Umbilical cord (tissue), 2 donors: ENCODE data around the gene CYP2D6. TPM values are rescaled to one million over a fixed set of nuclear protein-coding genes. Genes with fewer than 3 reads are reported as not detected.
"Not testable (repeated sequence)": the region's sequence is repeated elsewhere in the genome, so short reads cannot be mapped to it uniquely, and the experiment has no call there.

ENCODE experiments used
- DNase-seq: peaks from one replicate; pipeline ENCODE4 v3.0.0-alpha.2; 2015; ENCODE audit warnings: low spot score
- total RNA-seq: library from RNA; depleted of rRNA; stranded (reverse); fragments of >200 nt; gene quantifications from one replicate; pipeline ENCODE4 v1.2.3, GENCODE V29; 2014; ENCODE audit warnings: low replicate concordance; ENCODE audit not compliant: insufficient read depth

Gene CYP2D6
- total RNA-seq, 1 donor from 2014 or later: 1.2 TPM

- no peak for DNase-seq
These were observed 3.8 kb upstream of the CYP2D6 start for GRCh38 chr22:42134100-42135020.

- no peak for DNase-seq
These were observed 1.8 kb upstream of the CYP2D6 start for GRCh38 chr22:42132457-42132856.

- DNase-seq: no peak
These were observed 952 bp upstream of the CYP2D6 start for GRCh38 chr22:42131562-42131961.

GRCh38 chr22:42130182-42130581, 428 bp downstream of the CYP2D6 start:
- DNase-seq: not testable (repeated sequence)

- not testable (repeated sequence) for DNase-seq
These were observed 1.6 kb downstream of the CYP2D6 start for GRCh38 chr22:42128776-42129694.

GRCh38 chr22:42128007-42128406, 2.6 kb downstream of the CYP2D6 start:
- DNase-seq: not testable (repeated sequence)

- DNase-seq: no peak
These were observed 3.0 kb downstream of the CYP2D6 start for GRCh38 chr22:42127606-42128005.

GRCh38 chr22:42123529-42123928, 7.1 kb downstream of the CYP2D6 start:
- not testable (repeated sequence) for DNase-seq

GRCh38 chr22:42120231-42121021, 10.2 kb downstream of the CYP2D6 start:
- DNase-seq: not testable (repeated sequence)

GRCh38 chr22:42116848-42117424, 13.7 kb downstream of the CYP2D6 start:
- DNase-seq: no peak

GRCh38 chr22:42115420-42115830, 15.2 kb downstream of the CYP2D6 start:
- DNase-seq: not testable (repeated sequence)

- DNase-seq: no peak
These were observed 15.9 kb downstream of the CYP2D6 start for GRCh38 chr22:42114721-42115120.

GRCh38 chr22:42112793-42113192, 17.8 kb downstream of the CYP2D6 start:
- not testable (repeated sequence) for DNase-seq

GRCh38 chr22:42111798-42112197, 18.8 kb downstream of the CYP2D6 start:
- DNase-seq: no peak

GRCh38 chr22:42108848-42109247, 21.8 kb downstream of the CYP2D6 start:
- DNase-seq: no peak

GRCh38 chr22:42104332-42104860, 26.2 kb downstream of the CYP2D6 start:
- DNase-seq: not testable (repeated sequence)

- DNase-seq: no peak
These were observed 29.4 kb downstream of the CYP2D6 start for GRCh38 chr22:42101199-42101598.

- DNase-seq: no peak
These were observed 39.2 kb downstream of the CYP2D6 start for GRCh38 chr22:42091455-42091782.

GRCh38 chr22:42090596-42091454, 39.8 kb downstream of the CYP2D6 start, which contains the start of gene NDUFA6:
Gene NDUFA6 (minus strand): TSS chr22:42090772. CDS start chr22:42090744, 28 bp downstream.
- peak; percentile 100 for DNase-seq

GRCh38 chr22:42086051-42086450, 44.6 kb downstream of the CYP2D6 start:
- DNase-seq: no peak
